NCI-H1048 (cell line): Measurements from ENCODE around the gene MAGED2.
"Not testable (repeated sequence)": the region's sequence is repeated elsewhere in the genome, so short reads cannot be mapped to it uniquely, and the experiment has no call there.

Experiments used
- DNase-seq: peaks from one replicate; lab custom pipeline; 2025; lab: John Stamatoyannopoulos, UW

MAGED2 gene

GRCh38 chrX:54807524-54808108 is at the start of gene MAGED2:
TSS of gene MAGED2 (plus strand) at chrX:54807745. CDS start at chrX:54809332, 1,587 bp downstream.
- DNase-seq = no peak

- DNase-seq = no peak
These were observed 49.2 kb upstream of the MAGED2 start for GRCh38 chrX:54758114-54759055.

- DNase-seq = not testable (repeated sequence)
These were observed 33.0 kb upstream of the MAGED2 start for GRCh38 chrX:54774391-54775094.

- DNase-seq = no peak
These were observed 31.5 kb upstream of the MAGED2 start for GRCh38 chrX:54776061-54776460.

- DNase-seq = no peak
These were observed 30.4 kb upstream of the MAGED2 start for GRCh38 chrX:54776987-54777672.

GRCh38 chrX:54785901-54786300 is 21.6 kb upstream of the MAGED2 start:
- no peak for DNase-seq

GRCh38 chrX:54786967-54787366 is 20.6 kb upstream of the MAGED2 start:
- no peak for DNase-seq

GRCh38 chrX:54788446-54788845 is 19.1 kb upstream of the MAGED2 start:
- DNase-seq = no peak

GRCh38 chrX:54789405-54789804 is 18.1 kb upstream of the MAGED2 start:
- DNase-seq = not testable (repeated sequence)

GRCh38 chrX:54794028-54794427 is 13.5 kb upstream of the MAGED2 start:
- no peak for DNase-seq

- no peak for DNase-seq
These were observed 12.8 kb upstream of the MAGED2 start for GRCh38 chrX:54794795-54795194.

GRCh38 chrX:54798137-54798536 is 9.4 kb upstream of the MAGED2 start, which contains the start of gene ITIH6:
TSS of gene ITIH6 (minus strand) at chrX:54798255. CDS start at chrX:54798210, 45 bp downstream.
- no peak for DNase-seq

- DNase-seq = no peak
These were observed 8.5 kb upstream of the MAGED2 start for GRCh38 chrX:54799046-54799445.

GRCh38 chrX:54808109-54808604 is 612 bp downstream of the MAGED2 start:
- peak; percentile 0 for DNase-seq

GRCh38 chrX:54808605-54809483 is 1.3 kb downstream of the MAGED2 start:
- peak; percentile 83 for DNase-seq

- no peak for DNase-seq
These were observed 3.0 kb downstream of the MAGED2 start for GRCh38 chrX:54810532-54810931.

- DNase-seq = no peak
These were observed 3.8 kb downstream of the MAGED2 start for GRCh38 chrX:54811301-54811885.

- DNase-seq = no peak
These were observed 4.8 kb downstream of the MAGED2 start for GRCh38 chrX:54812306-54812705.

GRCh38 chrX:54817220-54817820 is 9.8 kb downstream of the MAGED2 start:
- no peak for DNase-seq

GRCh38 chrX:54818221-54818620 is 10.7 kb downstream of the MAGED2 start:
- DNase-seq = no peak
